Prostate gland (tissue), 2 donors: ENCODE measurements around the gene TSSC4. TPM values are rescaled to one million over a fixed set of nuclear protein-coding genes. Genes with fewer than 3 reads are reported as not detected.

Source experiments
- DNase-seq: peaks from one replicate; pipeline ENCODE4 v3.0.0-alpha.2; 2019; ENCODE audit warnings: low spot score
- H3K27ac ChIP-seq, 2 donors: fragments of 200-600 bp; sonication (generic); 2 replicates each; pipeline ENCODE4 v1.5.1; 2017 to 2019
- H3K27me3 ChIP-seq: fragments of 200-600 bp; sonication (generic); replicated peaks from 2 replicates; pipeline ENCODE4 v1.5.1; 2019; ENCODE audit not compliant: insufficient read depth
- H3K36me3 ChIP-seq, 2 donors: fragments of 200-600 bp; sonication (generic); 1 replicate in 1 of 2; 2 replicates in 1 of 2; pipeline versions ENCODE4 v1.5.1 to v1.8.1; 2017 to 2019
- H3K4me1 ChIP-seq: fragments of 200-600 bp; sonication (generic); replicated peaks from 2 replicates; pipeline ENCODE4 v1.5.1; 2019
- H3K4me3 ChIP-seq, 2 donors: fragments of 200-600 bp; sonication (generic); 2 replicates each; pipeline ENCODE4 v1.5.1; 2017 to 2019
- H3K9me3 ChIP-seq: fragments of 200-600 bp; sonication (generic); 2 replicates; pipeline ENCODE4 v1.5.1; 2017
- POLR2A ChIP-seq: fragments of 450-650 bp; IDR thresholded peaks from one replicate; pipeline ENCODE4 v1.6.1; 2016; ENCODE audit warnings: antibody characterized with exemption, mild to moderate bottlenecking
- POLR2AphosphoS5 ChIP-seq: sonication (generic); formaldehyde crosslinking; IDR thresholded peaks from one replicate; pipeline ENCODE4 v1.6.1; 2017; ENCODE audit warnings: antibody characterized with exemption
- WGBS: methylation state at CpG from one replicate; pipeline ENCODE4 v1.1.5; 2018; 5-methylcytosine and 5-hydroxymethylcytosine counted together
- intact Hi-C: fragments of 100-400 bp; cut with DNase I; formaldehyde crosslinking; loops from one replicate; pipeline ENCODE4 v1.14.2; 2022
- total RNA-seq, 2 donors: library from RNA; depleted of rRNA; stranded (reverse); fragments of >200 nt; gene quantifications; one replicate each; pipeline ENCODE4 v1.1.0, GENCODE V29; 2016
- TF ChIP-seq, protein P1 (sequence below), 4 experiments: fragments of 200-600 bp in 2 of 4; fragments of 450-650 bp in 2 of 4; sonication (generic) in 2 of 4; IDR thresholded peaks; 1 replicate in 3 of 4; 2 replicates in 1 of 4; pipeline ENCODE4 v1.5.1; 2016 to 2019; ENCODE audit warnings: antibody characterized with exemption in 4 of 4, mild to moderate bottlenecking in 2 of 4, moderate library complexity in 2 of 4

The TSSC4 gene
- total RNA-seq, 2 donors from 2014 or later = 40.4 to 71.1 TPM

DNA sequence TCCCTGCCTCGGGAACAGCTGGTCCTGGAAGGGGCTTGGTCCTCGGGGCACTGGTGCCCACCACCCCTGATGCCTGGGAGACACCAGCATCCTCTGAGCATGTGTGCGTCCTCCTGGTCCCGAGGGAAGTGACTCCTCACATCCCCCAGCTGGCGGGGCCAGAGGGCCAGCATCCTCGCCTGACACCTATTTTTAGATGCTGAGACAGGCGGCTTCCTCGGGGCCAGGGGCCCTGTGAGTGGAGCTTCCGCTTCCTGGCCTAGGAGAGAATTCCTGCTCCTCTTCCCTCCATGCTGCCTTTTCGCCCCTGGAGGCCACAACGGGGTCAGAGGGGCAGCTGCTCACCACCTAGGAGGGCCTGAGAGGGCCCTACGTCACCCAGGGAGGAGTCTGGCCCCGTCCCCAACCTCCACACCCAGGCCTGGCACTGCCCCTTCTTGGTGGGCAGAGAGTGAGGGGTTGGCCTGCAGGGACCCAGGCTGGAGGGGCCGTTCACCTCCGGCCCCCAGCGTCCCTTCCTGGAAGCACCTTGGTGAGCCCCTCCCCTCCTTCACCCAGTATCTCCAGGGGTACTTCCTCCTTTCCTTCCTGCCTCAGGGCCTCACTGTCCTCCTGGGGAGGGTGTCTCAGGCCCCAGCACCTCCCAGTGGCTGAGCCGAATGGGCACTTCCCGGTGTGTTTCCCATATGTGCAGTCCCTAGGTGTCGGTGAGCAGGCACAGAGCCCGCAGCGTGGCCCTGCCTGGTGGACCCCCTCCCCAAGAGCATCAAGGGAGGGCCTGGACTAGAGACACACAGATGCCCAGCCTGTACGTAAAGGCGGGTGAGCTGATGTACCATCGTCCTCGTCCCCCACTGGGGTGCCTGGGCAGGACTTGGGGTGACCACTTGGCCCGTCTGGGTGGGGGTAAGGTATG is 17.4 kb upstream of the TSSC4 start:
- no peak for DNase-seq
- Histone ChIP-seq H3K27me3 (no peaks in the 10 kb centered on the region), H3K4me3 (no peak overlapping the region), H3K27ac (peak overlapping the region; percentile 80 to 97), H3K9me3 (no peaks in the 10 kb centered on the region), H3K36me3 (no peaks in the 10 kb centered on the region), H3K4me1 (peaks cover 61% of the 10 kb centered on the region)
- TF ChIP-seq POLR2A (no peak), POLR2AphosphoS5 (peak; percentile 23)
- TF ChIP-seq, protein P1, sequence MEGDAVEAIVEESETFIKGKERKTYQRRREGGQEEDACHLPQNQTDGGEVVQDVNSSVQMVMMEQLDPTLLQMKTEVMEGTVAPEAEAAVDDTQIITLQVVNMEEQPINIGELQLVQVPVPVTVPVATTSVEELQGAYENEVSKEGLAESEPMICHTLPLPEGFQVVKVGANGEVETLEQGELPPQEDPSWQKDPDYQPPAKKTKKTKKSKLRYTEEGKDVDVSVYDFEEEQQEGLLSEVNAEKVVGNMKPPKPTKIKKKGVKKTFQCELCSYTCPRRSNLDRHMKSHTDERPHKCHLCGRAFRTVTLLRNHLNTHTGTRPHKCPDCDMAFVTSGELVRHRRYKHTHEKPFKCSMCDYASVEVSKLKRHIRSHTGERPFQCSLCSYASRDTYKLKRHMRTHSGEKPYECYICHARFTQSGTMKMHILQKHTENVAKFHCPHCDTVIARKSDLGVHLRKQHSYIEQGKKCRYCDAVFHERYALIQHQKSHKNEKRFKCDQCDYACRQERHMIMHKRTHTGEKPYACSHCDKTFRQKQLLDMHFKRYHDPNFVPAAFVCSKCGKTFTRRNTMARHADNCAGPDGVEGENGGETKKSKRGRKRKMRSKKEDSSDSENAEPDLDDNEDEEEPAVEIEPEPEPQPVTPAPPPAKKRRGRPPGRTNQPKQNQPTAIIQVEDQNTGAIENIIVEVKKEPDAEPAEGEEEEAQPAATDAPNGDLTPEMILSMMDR (IDR thresholded peaks at IDR 0.05) = peak in 1 of 4 experiments; percentile 14
- intact Hi-C loops = no loop called here
- WGBS = 28% methylated on average over 23 of the region's 26 CpGs

DNA sequence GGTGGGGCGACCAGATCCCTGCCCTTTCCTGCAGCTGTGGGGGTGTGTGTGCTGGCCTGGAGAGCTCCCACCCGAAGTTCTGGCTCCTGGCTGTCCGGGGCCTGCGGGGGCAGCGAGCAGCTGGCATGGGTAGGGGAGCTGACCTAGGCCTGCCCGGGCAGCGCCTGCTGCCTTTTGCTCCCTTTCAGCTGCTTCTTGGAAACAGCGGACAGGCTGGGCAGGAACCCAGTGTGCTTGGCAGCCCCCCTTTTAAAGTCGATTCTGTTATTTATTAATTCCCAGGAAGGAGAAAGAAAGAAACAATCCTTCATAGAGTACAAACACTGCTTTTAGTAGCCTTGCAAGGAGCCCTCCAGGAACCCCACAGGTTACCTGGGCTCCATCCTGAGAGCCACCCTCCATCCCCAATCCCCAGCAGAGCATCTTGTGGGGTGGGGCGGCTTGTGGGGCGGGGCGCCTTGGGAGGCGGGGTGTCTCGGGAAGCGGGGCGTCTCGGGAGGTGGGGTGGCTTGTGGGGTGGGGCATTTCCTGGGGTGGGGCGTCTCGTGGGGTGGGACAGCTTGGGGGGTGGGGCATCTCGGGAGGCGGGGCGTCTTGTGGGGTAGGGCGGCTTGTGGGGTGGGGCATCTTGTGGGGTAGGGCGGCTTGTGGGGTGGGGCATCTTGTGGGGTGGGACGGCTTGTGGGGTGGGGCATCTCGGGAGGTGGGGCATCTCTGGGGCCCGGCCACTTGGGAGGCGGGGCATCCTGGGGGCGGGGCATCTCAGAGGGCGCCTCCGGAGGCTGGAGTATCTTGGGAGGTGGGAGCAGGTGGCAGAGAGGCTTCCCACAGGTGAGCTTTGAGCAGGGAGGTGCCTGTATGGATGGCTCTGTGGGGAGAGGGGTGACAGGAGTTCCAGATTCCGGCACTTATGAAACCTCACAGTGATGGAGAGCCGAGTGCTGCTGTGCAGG is 16.4 kb upstream of the TSSC4 start:
- no peak for DNase-seq
- Histone ChIP-seq H3K36me3 (no peaks in the 10 kb centered on the region), H3K4me1 (peaks cover 69% of the 10 kb centered on the region), H3K27ac (peak overlapping the region; percentile 80 to 97), H3K4me3 (no peak overlapping the region), H3K27me3 (no peaks in the 10 kb centered on the region), H3K9me3 (no peaks in the 10 kb centered on the region)
- intact Hi-C loops = no loop called here
- WGBS = 28% methylated on average over 30 of the region's 33 CpGs
- TF ChIP-seq POLR2AphosphoS5 = peak; percentile 23
- TF ChIP-seq, protein P1 (IDR thresholded peaks at IDR 0.05) = no peak

DNA sequence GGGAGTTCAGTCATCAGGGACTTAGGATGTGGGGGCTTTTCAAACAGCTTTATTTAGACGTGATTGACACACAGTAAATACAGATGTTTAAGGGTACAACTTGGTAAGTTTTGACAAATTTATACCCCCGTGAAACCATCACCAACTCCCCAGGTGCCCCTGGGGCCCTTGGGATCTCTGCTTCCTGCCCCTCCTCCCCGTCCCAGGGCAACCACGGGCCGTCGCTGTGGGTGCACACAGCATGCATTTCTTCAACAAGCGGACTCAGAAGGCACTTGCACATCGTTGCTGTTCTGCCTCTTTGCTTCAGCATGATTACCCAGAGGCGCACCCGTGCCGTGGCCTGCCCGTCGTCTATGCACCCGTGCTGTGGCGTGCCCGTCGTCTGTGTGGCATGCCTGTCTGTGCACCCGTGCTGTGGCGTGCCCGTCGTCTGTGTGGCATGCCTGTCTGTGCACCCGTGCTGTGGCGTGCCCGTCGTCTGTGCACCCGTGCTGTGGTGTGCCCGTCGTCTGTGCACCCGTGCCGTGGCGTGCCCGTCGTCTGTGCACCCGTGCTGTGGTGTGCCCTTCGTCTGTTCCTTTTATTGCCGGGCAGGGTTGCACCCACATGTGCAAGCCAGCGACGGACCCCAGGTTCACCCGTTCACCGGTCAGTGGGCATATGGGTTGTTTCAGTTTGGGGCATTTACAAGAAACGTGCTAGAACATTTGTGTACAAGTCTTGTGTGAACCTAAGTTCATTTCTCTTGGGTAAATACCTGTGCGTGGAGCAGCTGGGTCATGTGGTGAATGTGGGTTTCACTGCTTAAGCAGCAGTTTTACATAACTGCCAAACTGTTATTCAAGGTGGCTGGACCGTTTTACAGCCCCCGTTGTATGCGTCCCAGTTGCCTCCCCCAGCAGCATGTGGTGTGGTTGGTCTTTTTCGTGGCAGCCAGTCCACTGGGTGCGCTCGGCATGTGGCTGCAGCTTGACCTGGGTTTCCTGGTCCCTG is 15.1 kb upstream of the TSSC4 start:
- Histone ChIP-seq H3K4me1 (peaks cover 68% of the 10 kb centered on the region), H3K27ac (peak overlapping the region; percentile 80 to 97), H3K36me3 (no peaks in the 10 kb centered on the region), H3K4me3 (no peak overlapping the region), H3K27me3 (no peaks in the 10 kb centered on the region), H3K9me3 (no peaks in the 10 kb centered on the region)
- no peak for TF ChIP-seq POLR2A
- no peak for TF ChIP-seq POLR2AphosphoS5
- intact Hi-C loops = no loop called here
- 49% methylated on average over 33 of the region's 48 CpGs for WGBS
- DNase-seq = no peak

DNA sequence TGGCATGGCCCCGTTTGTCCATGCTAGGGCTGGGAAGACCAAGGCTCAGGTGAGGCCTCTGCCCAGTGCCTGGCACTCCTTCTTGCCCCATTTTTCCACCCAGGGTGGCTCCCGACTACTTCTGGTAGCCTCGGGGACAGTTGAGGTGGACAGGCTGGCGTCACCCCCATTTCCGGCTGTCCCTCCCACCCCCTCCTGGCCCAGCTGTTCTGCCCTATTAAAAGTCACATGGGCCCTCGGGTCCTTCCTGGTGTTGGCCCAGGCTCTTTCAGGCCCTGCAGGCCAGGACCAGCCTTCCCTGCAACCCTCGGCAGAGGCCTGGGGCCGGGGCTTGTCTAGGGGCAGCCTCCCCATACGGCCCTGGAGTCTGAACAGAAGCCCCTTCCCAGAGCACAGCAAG is 14.0 kb upstream of the TSSC4 start:
- 28% methylated on average over 9 of the region's 9 CpGs for WGBS
- H3K4me1 ChIP-seq = peaks cover 61% of the 10 kb centered on the region
- no peaks in the 10 kb centered on the region for H3K36me3 ChIP-seq
- H3K9me3 ChIP-seq = no peaks in the 10 kb centered on the region
- H3K4me3 ChIP-seq = no peak overlapping the region
- H3K27ac ChIP-seq = peak overlapping the region; percentile 46 to 71
- H3K27me3 ChIP-seq = no peaks in the 10 kb centered on the region
- TF ChIP-seq POLR2AphosphoS5 (no peak), POLR2A (no peak)
- TF ChIP-seq, protein P1 (IDR thresholded peaks at IDR 0.05) = no peak
- intact Hi-C loops = no loop called here
- DNase-seq = no peak
